H1 (cell line): Measurements from ENCODE around the gene FMC1. TPM values are rescaled to one million over a fixed set of nuclear protein-coding genes. Genes with fewer than 3 reads are reported as not detected.
A peak's percentile ranks its signal among the peaks of the same experiment; 100 is the strongest.

ENCODE experiments used
- CTCF ChIA-PET: fragments of 300-600 bp; sonication (Branson Sonifier 250); formaldehyde crosslinking; loops from one replicate; lab custom pipeline; 2021; ENCODE audit not compliant: partially characterized antibody; lab: Charles Lee
- POLR2A ChIA-PET: fragments of 300-600 bp; sonication (Branson Sonifier 250); formaldehyde crosslinking; loops from one replicate; lab custom pipeline; 2021; ENCODE audit warnings: inconsistent platforms; ENCODE audit not compliant: partially characterized antibody; lab: Charles Lee
- DNase-seq, 2 experiments: peaks; one replicate each; pipeline versions ENCODE4 v3.0.0 to v3.0.0-alpha.2; 2010 to 2022; ENCODE audit warnings: low spot score in 2 of 2, low read depth in 1 of 2, mixed read lengths in 1 of 2
- FAIRE-seq: peaks from 2 replicates; lab custom pipeline; 2011; peaks lifted over from hg19 to GRCh38; lab: Jason Lieb, UNC
- H2AFZ ChIP-seq: 2 replicates; pipeline ENCODE4 v1.8.1; 2012; ENCODE audit warnings: low read length, inconsistent platforms
- H2AK5ac ChIP-seq: 2 replicates; pipeline ENCODE4 v1.6.1; 2013; ENCODE audit warnings: low read depth, low read length
- H2BK120ac ChIP-seq: replicated peaks from 2 replicates; pipeline ENCODE3; 2013; ENCODE audit warnings: low read depth, low read length, inconsistent platforms
- H2BK12ac ChIP-seq: 2 replicates; pipeline ENCODE4 v1.6.1; 2013; ENCODE audit warnings: low read depth, low read length
- H2BK15ac ChIP-seq: 2 replicates; pipeline ENCODE4 v1.6.1; 2013; ENCODE audit warnings: low read length
- H2BK20ac ChIP-seq: 2 replicates; pipeline ENCODE4 v1.6.1; 2013; ENCODE audit warnings: low read length
- H2BK5ac ChIP-seq: 2 replicates; pipeline ENCODE4 v1.6.1; 2013; ENCODE audit warnings: low read depth, low read length
- H3K14ac ChIP-seq: 2 replicates; pipeline ENCODE4 v1.6.1; 2013; ENCODE audit warnings: inconsistent platforms; ENCODE audit not compliant: insufficient read length
- H3K18ac ChIP-seq: 2 replicates; pipeline ENCODE4 v1.6.1; 2013; ENCODE audit warnings: low read length; ENCODE audit errors: extremely low read depth
- H3K23ac ChIP-seq: 2 replicates; pipeline ENCODE4 v1.6.1; 2013; ENCODE audit warnings: inconsistent platforms; ENCODE audit not compliant: insufficient read length
- H3K23me2 ChIP-seq: 2 replicates; pipeline ENCODE4 v1.6.1; 2013; ENCODE audit warnings: low read depth, low read length
- H3K27ac ChIP-seq: 2 replicates; pipeline ENCODE4 v1.6.1; 2011; ENCODE audit warnings: low read depth, low read length, inconsistent platforms
- H3K27me3 ChIP-seq, 4 experiments: replicated peaks in 1 of 4; 1 replicate in 1 of 4; 2 replicates in 3 of 4; pipeline versions ENCODE4 v1.6.1 to v1.8.1; 2011 to 2013; ENCODE audit warnings: low read length in 3 of 4, mild to moderate bottlenecking in 3 of 4, inconsistent platforms in 2 of 4, mixed read lengths in 2 of 4, moderate library complexity in 1 of 4; ENCODE audit not compliant: control insufficient read depth in 3 of 4, insufficient read depth in 3 of 4; ENCODE audit errors: extremely low read depth in 1 of 4
- H3K36me3 ChIP-seq, 4 experiments: 2 replicates each; pipeline versions ENCODE4 v1.6.1 to v1.8.1; 2011 to 2013; ENCODE audit warnings: mild to moderate bottlenecking in 4 of 4, low read length in 3 of 4, moderate library complexity in 2 of 4, control low read depth in 1 of 4, inconsistent platforms in 1 of 4; ENCODE audit not compliant: insufficient read depth in 4 of 4, control insufficient read depth in 2 of 4
- H3K4ac ChIP-seq: replicated peaks from 2 replicates; pipeline ENCODE3; 2013; ENCODE audit warnings: low read length, low read depth, mixed read lengths, inconsistent platforms; ENCODE audit not compliant: insufficient read length
- H3K4me1 ChIP-seq, 4 experiments: replicated peaks in 1 of 4; 1 replicate in 1 of 4; 2 replicates in 3 of 4; pipeline versions ENCODE4 v1.6.1 to v1.8.1; 2011 to 2013; ENCODE audit warnings: low read length in 3 of 4, inconsistent platforms in 2 of 4, mixed read lengths in 1 of 4; ENCODE audit not compliant: insufficient read depth in 4 of 4, control insufficient read depth in 3 of 4
- H3K4me2 ChIP-seq, 2 experiments: 2 replicates each; pipeline versions ENCODE4 v1.6.1 to v1.8.1; 2011 to 2013; ENCODE audit warnings: low read depth in 2 of 2, low read length in 2 of 2, control low read depth in 1 of 2, inconsistent platforms in 1 of 2, mild to moderate bottlenecking in 1 of 2; ENCODE audit not compliant: insufficient read depth in 1 of 2
- H3K4me3 ChIP-seq, 4 experiments: fragments of 200-600, 300-600 bp in 1 of 4; sonication (generic), shearing (Covaris generic), sonication (Bioruptor Twin) in 1 of 4; 2 replicates each; pipeline versions ENCODE4 v1.5.1 to v1.8.1; 2011 to 2016; ENCODE audit warnings: low read length in 4 of 4, low read depth in 3 of 4, control low read depth in 2 of 4, inconsistent platforms in 2 of 4, mild to moderate bottlenecking in 2 of 4, mixed read lengths in 1 of 4, moderate library complexity in 1 of 4; ENCODE audit not compliant: insufficient read depth in 2 of 4; ENCODE audit errors: extremely low read depth in 1 of 4
- H3K56ac ChIP-seq: replicated peaks from 2 replicates; pipeline ENCODE3; 2013; ENCODE audit warnings: low read depth, mild to moderate bottlenecking, mixed read lengths, low read length, inconsistent platforms; ENCODE audit not compliant: insufficient read length
- H3K79me1 ChIP-seq: 2 replicates; pipeline ENCODE4 v1.6.1; 2013; ENCODE audit warnings: low read depth, low read length, control low read depth
- H3K79me2 ChIP-seq, 2 experiments: 2 replicates each; pipeline versions ENCODE4 v1.6.1 to v1.8.1; 2012 to 2013; ENCODE audit warnings: low read length in 2 of 2, mild to moderate bottlenecking in 2 of 2, inconsistent platforms in 1 of 2; ENCODE audit not compliant: insufficient read depth in 2 of 2, control insufficient read depth in 1 of 2
- H3K9ac ChIP-seq, 4 experiments: replicated peaks in 1 of 4; 1 replicate in 1 of 4; 2 replicates in 3 of 4; pipeline versions ENCODE4 v1.6.1 to v1.8.1; 2011 to 2013; ENCODE audit warnings: low read depth in 3 of 4, low read length in 3 of 4, control low read depth in 2 of 4, mild to moderate bottlenecking in 2 of 4, moderate library complexity in 2 of 4, inconsistent platforms in 1 of 4; ENCODE audit errors: extremely low read depth in 1 of 4
- H3K9me3 ChIP-seq, 2 experiments: 2 replicates each; pipeline versions ENCODE4 v1.6.1 to v1.8.1; 2012 to 2013; ENCODE audit warnings: mild to moderate bottlenecking in 2 of 2, moderate library complexity in 2 of 2, control low read depth in 1 of 2, inconsistent platforms in 1 of 2, low read depth in 1 of 2, low read length in 1 of 2, mixed read lengths in 1 of 2; ENCODE audit not compliant: insufficient read depth in 2 of 2
- H4K20me1 ChIP-seq, 2 experiments: replicated peaks in 1 of 2; 2 replicates each; pipeline versions ENCODE3 to v1.8.1; 2011 to 2013; ENCODE audit warnings: inconsistent platforms in 2 of 2, low read length in 2 of 2, mild to moderate bottlenecking in 1 of 2; ENCODE audit not compliant: insufficient read depth in 2 of 2, control insufficient read depth in 1 of 2
- H4K5ac ChIP-seq: 2 replicates; pipeline ENCODE4 v1.6.1; 2013; ENCODE audit warnings: low read length, low read depth, mixed read lengths, inconsistent platforms; ENCODE audit not compliant: insufficient read length
- H4K8ac ChIP-seq: 2 replicates; pipeline ENCODE4 v1.8.0; 2013; ENCODE audit warnings: mild to moderate bottlenecking, moderate library complexity, low read length, inconsistent platforms; ENCODE audit not compliant: insufficient read depth; ENCODE audit errors: extremely low read depth
- H4K91ac ChIP-seq: replicated peaks from 2 replicates; pipeline ENCODE3; 2013; ENCODE audit warnings: low read length, mixed read lengths, inconsistent platforms; ENCODE audit not compliant: insufficient read length
- BACH1 ChIP-seq: IDR thresholded peaks from 2 replicates; pipeline ENCODE4 v1.6.1; 2012; ENCODE audit warnings: low read length, improper control_type of control experiment
- EGR1 ChIP-seq: IDR thresholded peaks from 2 replicates; pipeline ENCODE4 v1.6.1; 2011; ENCODE audit warnings: low read depth, low read length, borderline replicate concordance
- HDAC2 ChIP-seq, 2 experiments: fragments of 300-600 bp in 1 of 2; sonication (generic) in 1 of 2; IDR thresholded peaks; 2 replicates each; pipeline ENCODE4 v1.6.1; 2011 to 2012; ENCODE audit warnings: low read depth in 2 of 2, low read length in 2 of 2, mild to moderate bottlenecking in 2 of 2, moderate library complexity in 2 of 2, borderline replicate concordance in 1 of 2, inconsistent platforms in 1 of 2
- KDM1A ChIP-seq: fragments of 200-600, 300-600 bp; sonication (generic); IDR thresholded peaks from 2 replicates; pipeline ENCODE4 v1.7.1; 2016; ENCODE audit warnings: mild to moderate bottlenecking, low read length, borderline replicate concordance
- KDM4A ChIP-seq: IDR thresholded peaks from one replicate; pipeline ENCODE4 v1.7.1; 2012; ENCODE audit warnings: low read depth, mild to moderate bottlenecking, moderate library complexity, low read length, inconsistent platforms; ENCODE audit not compliant: severe bottlenecking
- SAP30 ChIP-seq: fragments of 300-600 bp; sonication (generic); IDR thresholded peaks from 2 replicates; pipeline ENCODE4 v1.7.1; 2012; ENCODE audit warnings: low read length, moderate library complexity, mild to moderate bottlenecking, inconsistent platforms; ENCODE audit not compliant: insufficient read depth, insufficient replicate concordance
- whole genome bisulfite sequencing, 2 experiments: shearing (Covaris generic) in 1 of 2; methylation state at CpG; one replicate each; pipeline versions ENCODE4 v1.1.6 to v1.1.7; 2013 to 2015; ENCODE audit warnings: low lambda C conversion rate in 2 of 2, mixed read lengths in 2 of 2, inconsistent platforms in 1 of 2, low coverage in 1 of 2, missing lambda C conversion rate in 1 of 2; ENCODE audit not compliant: insufficient replicate concordance in 2 of 2, insufficient coverage in 1 of 2, insufficient read length in 1 of 2; ENCODE audit errors: extremely low coverage in 1 of 2, missing lambda C conversion rate in 1 of 2; 5-methylcytosine and 5-hydroxymethylcytosine counted together
- polyA plus RNA-seq, 7 experiments: library from polyadenylated mRNA; depleted of rRNA in 3 of 7; stranded (reverse) in 5 of 7; unstranded in 2 of 7; fragments of >200 nt in 5 of 7; fragments of 200-250 nt in 2 of 7; gene quantifications; 1 replicate in 5 of 7; 2 replicates in 1 of 7; 4 replicates in 1 of 7; pipeline versions ENCODE4 v1.2.1 to v1.2.3, GENCODE V29; 2011 to 2013; ENCODE audit warnings: missing spikeins in 2 of 7, mixed read lengths in 2 of 7
- total RNA-seq: library from RNA; stranded (reverse); fragmentation: NEBNext Ultra II Directional; extraction: Animal tissue kit (Norgen Biotek cat#: 25700); gene quantifications from 2 replicates; pipeline ENCODE4 v1.2.1, GENCODE V29; 2021
- TF ChIP-seq, protein P1 (sequence below): IDR thresholded peaks from 2 replicates; pipeline ENCODE4 v1.6.1; 2011; ENCODE audit warnings: low read length, improper control_type of control experiment
- TF ChIP-seq, protein P2 (sequence below): IDR thresholded peaks from 2 replicates; pipeline ENCODE4 v1.6.1; 2011; ENCODE audit warnings: low read depth, mild to moderate bottlenecking, low read length; ENCODE audit not compliant: insufficient read depth

The FMC1 gene
- total and polyA plus RNA-seq, 2 of the 8 experiments (the other 6 are each of a cell fraction or from before 2014, with no cell fraction given), result 15.8 to 28.4 TPM

DNA sequence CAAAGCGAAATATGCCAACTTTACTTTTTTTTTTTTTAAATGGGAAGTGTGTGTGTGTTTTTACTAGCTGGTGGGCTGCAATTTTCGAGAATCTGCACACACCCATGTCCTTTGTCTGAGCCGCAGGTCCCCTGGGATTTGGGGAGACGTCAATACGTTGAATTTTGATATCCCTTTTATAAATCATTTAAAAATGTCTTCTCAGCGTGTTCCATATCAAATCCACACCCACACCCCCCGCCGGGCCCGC lies 404 bp upstream of the FMC1 start:
- 0% methylated on average over 8 of the region's 9 CpGs; no CpG with 5 or more reads in 1 of the 2 experiments for WGBS, 2 experiments
- peaks cover 2% of the 10 kb centered on the region; the same call in 1 of the 2 replicates for H3K23me2 ChIP-seq
- peak overlapping the region; percentile 79 to 98 (median 92) for H3K4me3 ChIP-seq
- POLR2A ChIA-PET, result interaction anchor here (1.0 to 2.6 kb wide), 3 partner anchors 13 to 19 kb away, joined by 4 to 30 read pairs (median 7); partner anchors contain the start of gene LUC7L2
- H3K56ac ChIP-seq, result peak overlapping the region; percentile 93
- H2BK20ac ChIP-seq, result no peak overlapping the region
- peaks cover 0 to 5% (median 4%) of the 10 kb centered on the region in 4 experiments; a peak in 5 of 7 replicates for H3K4me1 ChIP-seq
- peak overlapping the region; percentile 38 for H2BK120ac ChIP-seq
- no peaks in the 10 kb centered on the region for H4K20me1 ChIP-seq
- H3K23ac ChIP-seq, result no peak overlapping the region
- peak overlapping the region; percentile 46 for H4K91ac ChIP-seq
- H3K4ac ChIP-seq, result peak overlapping the region; percentile 38
- H4K5ac ChIP-seq, result peak overlapping the region; percentile 70
- CTCF ChIA-PET, result interaction anchor here (1.3 to 8.9 kb wide), 2 partner anchors 17 to 20 kb away, joined by 3 to 54 read pairs; no protein-coding TSS in a partner anchor
- H3K27ac ChIP-seq, result peak overlapping the region; percentile 99
- H2AFZ ChIP-seq, result no peak overlapping the region
- H3K14ac ChIP-seq, result no peak overlapping the region
- DNase-seq, result no peak
- peak overlapping the region; percentile 100 for H2BK5ac ChIP-seq
- peaks cover 0 to 5% of the 10 kb centered on the region in 2 experiments; a peak in 2 of 4 replicates for H3K9me3 ChIP-seq
- no peak overlapping the region for H2AK5ac ChIP-seq
- 0 out of 2 replicates have a peak, but pooled peaks cover 2% of the 10 kb centered on the region for H3K79me1 ChIP-seq
- H3K27me3 ChIP-seq, result peaks cover 0 to 1% (median 0%) of the 10 kb centered on the region in 4 experiments; a peak in 1 of 7 replicates
- no peak overlapping the region for H2BK15ac ChIP-seq
- H4K8ac ChIP-seq, result peak overlapping the region; percentile 99; the same call in 1 of the 2 replicates
- H3K4me2 ChIP-seq, result peak overlapping the region; percentile 80 to 82
- peak overlapping the region; percentile 68; the same call in 1 of the 2 replicates for H3K18ac ChIP-seq
- FAIRE-seq, result no peak
- peaks cover 0 to 21% of the 10 kb centered on the region in 2 experiments; a peak in 2 of 4 replicates for H3K79me2 ChIP-seq
- H3K36me3 ChIP-seq, result 0 out of 8 replicates have a peak, but pooled peaks cover 0 to 3% (median 0%) of the 10 kb centered on the region in 4 experiments
- H2BK12ac ChIP-seq, result peak overlapping the region; percentile 97; the same call in 1 of the 2 replicates
- peak overlapping the region; percentile 93 to 100 (median 96) for H3K9ac ChIP-seq
- TF ChIP-seq KDM1A (no peak), HDAC2 (IDR thresholded peaks at IDR 0.05; ENCODE audit: borderline replicate concordance in 1 of 2, low read depth in 2 of 2, low read length in 2 of 2) (no peak; a peak in 1 of 4 replicates), EGR1 (no peak), KDM4A (no peak), SAP30 (no peak), BACH1 (0 out of 2 replicates have a peak, but pooled peaks have one; percentile 3)
- TF ChIP-seq, protein P1, sequence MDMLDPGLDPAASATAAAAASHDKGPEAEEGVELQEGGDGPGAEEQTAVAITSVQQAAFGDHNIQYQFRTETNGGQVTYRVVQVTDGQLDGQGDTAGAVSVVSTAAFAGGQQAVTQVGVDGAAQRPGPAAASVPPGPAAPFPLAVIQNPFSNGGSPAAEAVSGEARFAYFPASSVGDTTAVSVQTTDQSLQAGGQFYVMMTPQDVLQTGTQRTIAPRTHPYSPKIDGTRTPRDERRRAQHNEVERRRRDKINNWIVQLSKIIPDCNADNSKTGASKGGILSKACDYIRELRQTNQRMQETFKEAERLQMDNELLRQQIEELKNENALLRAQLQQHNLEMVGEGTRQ, result no peak
- TF ChIP-seq, protein P2, sequence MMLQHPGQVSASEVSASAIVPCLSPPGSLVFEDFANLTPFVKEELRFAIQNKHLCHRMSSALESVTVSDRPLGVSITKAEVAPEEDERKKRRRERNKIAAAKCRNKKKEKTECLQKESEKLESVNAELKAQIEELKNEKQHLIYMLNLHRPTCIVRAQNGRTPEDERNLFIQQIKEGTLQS, result no peak
